ENCODE results near the gene ZFP91.
"Not testable (repeated sequence)": the region's sequence is repeated elsewhere in the genome, so short reads cannot be mapped to it uniquely, and the experiment has no call there.

ZFP91 gene

GRCh38 chr11:58578635-58579191, at the start of gene ZFP91:
TSS of gene ZFP91 (plus strand) at chr11:58579063. CDS start at chr11:58579282, 219 bp downstream.
- DNase-seq (ENCODE audit: low spot score), result peak; percentile 98

GRCh38 chr11:58530236-58530635, 48.6 kb upstream of the ZFP91 start:
- no peak for DNase-seq (ENCODE audit: low spot score)

GRCh38 chr11:58531865-58532341, 47.0 kb upstream of the ZFP91 start:
- DNase-seq (ENCODE audit: low spot score), result no peak

- no peak for DNase-seq (ENCODE audit: low spot score)
Measured at GRCh38 chr11:58546841-58547240, 32.0 kb upstream of the ZFP91 start.

GRCh38 chr11:58549644-58550043, 29.2 kb upstream of the ZFP91 start:
- DNase-seq (ENCODE audit: low spot score), result no peak

- DNase-seq (ENCODE audit: low spot score), result no peak
Measured at GRCh38 chr11:58560842-58561241, 18.0 kb upstream of the ZFP91 start.

- DNase-seq (ENCODE audit: low spot score), result peak; percentile 22
Measured at GRCh38 chr11:58561394-58562098, 17.3 kb upstream of the ZFP91 start.

GRCh38 chr11:58562375-58562800, 16.5 kb upstream of the ZFP91 start:
- DNase-seq (ENCODE audit: low spot score), result peak; percentile 85

- no peak for DNase-seq (ENCODE audit: low spot score)
Measured at GRCh38 chr11:58564231-58564630, 14.6 kb upstream of the ZFP91 start.

GRCh38 chr11:58567889-58568512, 10.9 kb upstream of the ZFP91 start:
- peak; percentile 49 for DNase-seq (ENCODE audit: low spot score)

GRCh38 chr11:58572906-58573305, 6.0 kb upstream of the ZFP91 start:
- DNase-seq (ENCODE audit: low spot score), result not testable (repeated sequence)

- DNase-seq (ENCODE audit: low spot score), result peak; percentile 27
Measured at GRCh38 chr11:58573451-58574104, 5.3 kb upstream of the ZFP91 start.

- DNase-seq (ENCODE audit: low spot score), result no peak
Measured at GRCh38 chr11:58574881-58575280, 4.0 kb upstream of the ZFP91 start.

GRCh38 chr11:58575377-58576020, 3.4 kb upstream of the ZFP91 start, which contains the start of gene LPXN:
TSS of gene LPXN (minus strand) at chr11:58575856. CDS start at chr11:58575772, 84 bp downstream.
- DNase-seq (ENCODE audit: low spot score), result no peak

- peak; percentile 63 for DNase-seq (ENCODE audit: low spot score)
Measured at GRCh38 chr11:58576887-58577471, 1.9 kb upstream of the ZFP91 start.

GRCh38 chr11:58577555-58578135, 1.2 kb upstream of the ZFP91 start:
- peak; percentile 94 for DNase-seq (ENCODE audit: low spot score)

GRCh38 chr11:58578136-58578634, 678 bp upstream of the ZFP91 start:
- DNase-seq (ENCODE audit: low spot score), result peak; percentile 100

- peak; percentile 93 for DNase-seq (ENCODE audit: low spot score)
Measured at GRCh38 chr11:58579192-58580129, 598 bp downstream of the ZFP91 start.

- DNase-seq (ENCODE audit: low spot score), result no peak
Measured at GRCh38 chr11:58580311-58580710, 1.4 kb downstream of the ZFP91 start.

GRCh38 chr11:58582437-58582836, 3.6 kb downstream of the ZFP91 start:
- DNase-seq (ENCODE audit: low spot score), result no peak

All from SW480 (cell line).